ENCODE measurements around the gene FEV. TPM values are rescaled to one million over a fixed set of nuclear protein-coding genes. Genes with fewer than 3 reads are reported as not detected.

The FEV gene
- total RNA-seq, 1 donor from 2014 or later = not detected

GRCh38 chr2:218985325-218986091 lies 524 bp upstream of the FEV start:
- no peak overlapping the region for H3K27ac ChIP-seq
- peaks cover 54% of the 10 kb centered on the region for H3K27me3 ChIP-seq
- H3K36me3 ChIP-seq = no peaks in the 10 kb centered on the region
- H3K4me3 ChIP-seq = peak overlapping the region; percentile 20 to 39
- H3K9me3 ChIP-seq = no peaks in the 10 kb centered on the region
- intact Hi-C loops (cut with DNase I) = no loop called here
- peaks cover 16 to 32% of the 10 kb centered on the region in 2 donors for H3K4me1 ChIP-seq
- DNase-seq (ENCODE audit: low spot score in 2 of 2) = no peak
- no peak for TF ChIP-seq CTCF (IDR thresholded peaks at IDR 0.05)

GRCh38 chr2:218984239-218985020 lies 554 bp downstream of the FEV start:
- Histone ChIP-seq H3K9me3 (no peaks in the 10 kb centered on the region), H3K4me1 (peaks cover 16 to 38% of the 10 kb centered on the region in 2 donors), H3K27me3 (peaks cover 50% of the 10 kb centered on the region), H3K27ac (no peak overlapping the region), H3K36me3 (no peaks in the 10 kb centered on the region), H3K4me3 (peak overlapping the region; percentile 20 to 39)
- no peak for DNase-seq (ENCODE audit: low spot score in 2 of 2)
- no peak for TF ChIP-seq CTCF (IDR thresholded peaks at IDR 0.05)
- intact Hi-C loops (cut with DNase I) = no loop called here

- TF ChIP-seq CTCF (IDR thresholded peaks at IDR 0.05) = no peak
- no peaks in the 10 kb centered on the region for H3K36me3 ChIP-seq
- peaks cover 51% of the 10 kb centered on the region for H3K27me3 ChIP-seq
- no peak for DNase-seq (ENCODE audit: low spot score in 2 of 2)
- no peaks in the 10 kb centered on the region for H3K9me3 ChIP-seq
- intact Hi-C loops (cut with DNase I) = no loop called here
- no peak overlapping the region for H3K27ac ChIP-seq
- H3K4me1 ChIP-seq = peaks cover 16 to 38% of the 10 kb centered on the region in 2 donors
- no peak overlapping the region for H3K4me3 ChIP-seq
These were observed 1.1 kb downstream of the FEV start for GRCh38 chr2:218983934-218984238.

- Histone ChIP-seq H3K27ac (no peak overlapping the region), H3K27me3 (peaks cover 51% of the 10 kb centered on the region), H3K9me3 (no peaks in the 10 kb centered on the region), H3K36me3 (no peaks in the 10 kb centered on the region), H3K4me1 (peaks cover 16 to 38% of the 10 kb centered on the region in 2 donors), H3K4me3 (no peak overlapping the region)
- intact Hi-C loops (cut with DNase I) = no loop called here
- TF ChIP-seq CTCF (IDR thresholded peaks at IDR 0.05) = no peak
- DNase-seq (ENCODE audit: low spot score in 2 of 2) = no peak
These were observed 1.6 kb downstream of the FEV start for GRCh38 chr2:218983263-218983933.

- H3K36me3 ChIP-seq = no peaks in the 10 kb centered on the region
- H3K27ac ChIP-seq = no peak overlapping the region
- no peaks in the 10 kb centered on the region for H3K9me3 ChIP-seq
- intact Hi-C loops (cut with DNase I) = no loop called here
- H3K27me3 ChIP-seq = peaks cover 51% of the 10 kb centered on the region
- H3K4me3 ChIP-seq = peak overlapping the region; percentile 51 to 54
- H3K4me1 ChIP-seq = peaks cover 16 to 38% of the 10 kb centered on the region in 2 donors
- TF ChIP-seq CTCF (IDR thresholded peaks at IDR 0.05) = no peak
- no peak for DNase-seq (ENCODE audit: low spot score in 2 of 2)
These were observed 2.3 kb downstream of the FEV start for GRCh38 chr2:218982586-218983262.

Data from ascending aorta (tissue), 2 donors.